Measurements from ENCODE around the gene ARF6. TPM values are rescaled to one million over a fixed set of nuclear protein-coding genes. Genes with fewer than 3 reads are reported as not detected.
A peak's percentile ranks its signal among the peaks of the same experiment; 100 is the strongest.

ARF6 gene
- total RNA-seq, 3 donors from 2014 or later (not counting 1 experiment from before 2014, with no cell fraction given), result 124 to 132 (median 128) TPM

DNA sequence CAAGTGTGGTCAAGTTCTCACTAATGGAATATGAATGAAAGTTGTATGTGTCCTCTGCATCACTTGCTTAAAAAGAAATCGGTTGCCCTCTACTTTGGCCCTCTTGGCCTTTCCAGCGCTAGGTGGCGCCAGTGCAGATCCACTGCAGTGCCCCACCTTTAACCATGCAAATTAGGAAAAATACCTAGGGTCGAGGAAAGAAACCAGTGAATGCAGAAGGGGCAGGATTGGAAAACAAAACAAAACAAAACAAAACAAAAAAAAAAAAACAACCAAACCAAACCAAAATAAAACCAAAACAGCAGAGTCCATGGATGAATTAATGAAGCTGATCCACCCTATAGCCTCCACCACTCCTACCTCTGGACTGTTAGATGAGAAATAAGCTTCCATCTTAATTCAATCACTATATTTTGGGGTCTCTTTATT is 27.4 kb upstream of the ARF6 start:
- no peak overlapping the region for H3K4me3 ChIP-seq (ENCODE audit: low read length)
- Mint-ChIP-seq H3K36me3 (peaks cover 7% of the 10 kb centered on the region), H3K27me3 (ENCODE audit: low read depth in 2 of 2) (peaks cover 5 to 10% of the 10 kb centered on the region in 2 donors), H3K27ac (no peak overlapping the region), H3K4me3 (no peak overlapping the region), H3K4me1 (peaks cover 15 to 18% of the 10 kb centered on the region in 2 donors), H3K9me3 (peaks cover 0 to 2% of the 10 kb centered on the region in 2 donors)
- H3K4me1 ChIP-seq (ENCODE audit: control insufficient read depth, insufficient read depth, low read length), result peaks cover 43% of the 10 kb centered on the region
- H3K27me3 ChIP-seq (ENCODE audit: control insufficient read depth, insufficient read depth, low read length), result no peaks in the 10 kb centered on the region
- TF ChIP-seq CTCF (IDR thresholded peaks at IDR 0.05), result peak; percentile 93
- DNase-seq (peak; percentile 70 to 88), ATAC-seq (no peak)
- no peaks in the 10 kb centered on the region for H3K9me3 ChIP-seq (ENCODE audit: control insufficient read depth, insufficient read depth, low read length)
- intact Hi-C loops (cut with micrococcal nuclease), result loop anchor here (1.0 to 5.0 kb wide), 2 partner anchors 240 to 667 kb away; partner anchors contain the start of gene MAP4K5
- H3K36me3 ChIP-seq (ENCODE audit: control insufficient read depth, insufficient read depth, low read length), result no peaks in the 10 kb centered on the region
- H3K27ac ChIP-seq (ENCODE audit: low read length), result peak overlapping the region; percentile 24
- 0% methylated on average over 4 of the region's 4 CpGs for WGBS (ENCODE audit: insufficient coverage)

DNA sequence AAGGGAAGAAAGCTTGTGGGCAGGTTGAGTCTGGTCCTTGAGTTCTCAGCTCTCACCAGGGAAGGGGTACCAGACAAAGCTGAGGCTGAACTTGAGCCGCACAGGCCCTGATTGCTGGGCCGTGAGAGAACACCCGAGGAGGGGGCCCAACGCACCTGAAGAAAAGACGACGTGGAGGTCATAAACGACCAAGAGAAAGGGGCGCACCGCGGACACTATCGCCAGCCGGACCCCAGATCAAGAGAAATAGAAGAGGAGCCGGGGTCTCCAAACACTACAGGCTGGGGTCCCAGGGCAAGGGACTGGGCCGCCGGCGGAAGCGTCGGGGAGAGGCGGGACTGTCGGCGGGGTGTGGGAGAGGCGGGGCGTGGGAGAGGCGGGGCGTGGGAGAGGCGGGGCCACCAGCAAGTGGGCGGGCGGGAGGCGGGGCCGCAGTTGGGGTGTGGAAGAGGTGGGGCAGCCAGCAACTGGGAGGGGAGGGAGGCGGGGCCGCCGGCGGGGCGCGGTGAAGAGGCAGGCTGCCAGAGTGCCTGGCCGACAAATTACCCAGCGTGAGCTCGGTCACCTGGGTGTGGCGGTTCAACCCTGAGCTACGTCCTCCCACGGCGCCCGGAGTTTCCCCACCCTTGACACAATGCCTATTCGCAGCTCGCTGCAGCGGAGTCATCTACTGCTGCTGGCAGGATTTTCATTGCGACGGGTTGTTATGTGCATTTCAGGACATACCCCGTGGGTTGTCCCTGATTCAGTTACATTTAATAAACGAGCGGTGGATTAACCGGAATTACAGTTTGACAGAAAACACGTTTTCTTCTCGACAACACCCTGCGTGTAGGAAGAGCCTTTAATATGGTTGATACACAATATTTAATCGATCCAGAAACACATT is 24.8 kb upstream of the ARF6 start:
- DNase-seq, result peak; percentile 94 to 98
- intact Hi-C loops (cut with micrococcal nuclease), result loop anchor here (1.0 to 5.0 kb wide), 4 partner anchors 24 to 664 kb away; partner anchors contain the start of gene MAP4K5
- no peaks in the 10 kb centered on the region for H3K27me3 ChIP-seq (ENCODE audit: control insufficient read depth, insufficient read depth, low read length)
- H3K4me3 Mint-ChIP-seq, result peak overlapping the region; percentile 92
- H3K4me1 Mint-ChIP-seq, result peaks cover 15 to 18% of the 10 kb centered on the region in 2 donors
- peaks cover 33% of the 10 kb centered on the region for H3K4me1 ChIP-seq (ENCODE audit: control insufficient read depth, insufficient read depth, low read length)
- WGBS (ENCODE audit: insufficient coverage), result under 1% methylated on average over 55 of the region's 57 CpGs
- peak overlapping the region; percentile 48 for H3K4me3 ChIP-seq (ENCODE audit: low read length)
- ATAC-seq, result peak; percentile 86 to 97 (median 92)
- H3K27ac ChIP-seq (ENCODE audit: low read length), result peak overlapping the region; percentile 93
- H3K27me3 Mint-ChIP-seq (ENCODE audit: low read depth in 2 of 2), result no peaks in the 10 kb centered on the region
- no peaks in the 10 kb centered on the region for H3K36me3 Mint-ChIP-seq
- H3K36me3 ChIP-seq (ENCODE audit: control insufficient read depth, insufficient read depth, low read length), result no peaks in the 10 kb centered on the region
- TF ChIP-seq CTCF (IDR thresholded peaks at IDR 0.05), result no peak
- H3K9me3 ChIP-seq (ENCODE audit: control insufficient read depth, insufficient read depth, low read length), result no peaks in the 10 kb centered on the region
- H3K9me3 Mint-ChIP-seq, result no peaks in the 10 kb centered on the region
- H3K27ac Mint-ChIP-seq, result peak overlapping the region; percentile 94 to 100

- no peaks in the 10 kb centered on the region for H3K9me3 ChIP-seq (ENCODE audit: control insufficient read depth, insufficient read depth, low read length)
- TF ChIP-seq CTCF (IDR thresholded peaks at IDR 0.05), result no peak
- DNase-seq (no peak), ATAC-seq (no peak)
- peaks cover 27% of the 10 kb centered on the region for H3K4me1 ChIP-seq (ENCODE audit: control insufficient read depth, insufficient read depth, low read length)
- Mint-ChIP-seq H3K36me3 (no peaks in the 10 kb centered on the region), H3K4me1 (peaks cover 15 to 18% of the 10 kb centered on the region in 2 donors), H3K27me3 (ENCODE audit: low read depth in 2 of 2) (no peaks in the 10 kb centered on the region), H3K9me3 (no peaks in the 10 kb centered on the region), H3K27ac (peak overlapping the region; percentile 94 to 100), H3K4me3 (peak overlapping the region; percentile 92)
- H3K4me3 ChIP-seq (ENCODE audit: low read length), result peak overlapping the region; percentile 44
- H3K27ac ChIP-seq (ENCODE audit: low read length), result peak overlapping the region; percentile 85
- H3K27me3 ChIP-seq (ENCODE audit: control insufficient read depth, insufficient read depth, low read length), result no peaks in the 10 kb centered on the region
- intact Hi-C loops (cut with micrococcal nuclease), result loop anchor here (1.0 to 5.0 kb wide), 4 partner anchors 24 to 664 kb away; partner anchors contain the start of gene MAP4K5
- H3K36me3 ChIP-seq (ENCODE audit: control insufficient read depth, insufficient read depth, low read length), result no peaks in the 10 kb centered on the region
- 45% methylated on average over 5 of the region's 5 CpGs for WGBS (ENCODE audit: insufficient coverage)
Measured at GRCh38 chr14:49868720-49869114, 24.2 kb upstream of the ARF6 start.
